AG04449 (cell line): Measurements from ENCODE around the gene APEX2.

Experiments used
- CTCF ChIA-PET: fragments of 350-600 bp; formaldehyde crosslinking; extraction: SDS; loops from one replicate; lab custom pipeline; 2021; ENCODE audit warnings: antibody characterized with exemption; lab: Yijun Ruan, JAX
- POLR2A ChIA-PET: fragments of 400-600, 350-600 bp; formaldehyde crosslinking; extraction: SDS; loops from one replicate; lab custom pipeline; 2020; ENCODE audit warnings: antibody characterized with exemption, inconsistent platforms; lab: Yijun Ruan, JAX
- DNase-seq: peaks from one replicate; pipeline ENCODE4 v3.0.0-alpha.2; 2010; ENCODE audit warnings: low read depth, low spot score
- H3K4me3 ChIP-seq: 2 replicates; pipeline ENCODE4 v1.5.1; 2011; ENCODE audit warnings: low read depth, mild to moderate bottlenecking, control low read depth, low read length
- CTCF ChIP-seq: IDR thresholded peaks from one replicate; pipeline ENCODE4 v1.5.1; 2011; ENCODE audit warnings: mild to moderate bottlenecking, moderate library complexity, low read length, control low read depth, inconsistent platforms; ENCODE audit not compliant: insufficient read depth; ENCODE audit errors: missing control alignments

APEX2 gene

GRCh38 chrX:54999717-55000598, at the start of gene APEX2:
APEX2 (plus strand) TSS chrX:55000363; CDS start chrX:55000423, 60 bp downstream.
- TF ChIP-seq CTCF: no peak
- peak; percentile 60 for DNase-seq
- ChIA-PET POLR2A (interaction anchor here (0.7 to 1.7 kb wide), 5 partner anchors 9 to 360 kb away, joined by 3 to 8 read pairs (median 5); no protein-coding TSS in a partner anchor), CTCF (interaction anchor here (1.0 kb wide), 1 partner anchor 12 kb away, joined by 3 read pairs; no protein-coding TSS in a partner anchor)
- peak within 1 kb of the TSS; percentile 71 for H3K4me3 ChIP-seq

- POLR2A ChIA-PET: no interaction called here
- DNase-seq: no peak
- CTCF ChIA-PET: no interaction called here
- no peak for TF ChIP-seq CTCF
- no peak overlapping the region for H3K4me3 ChIP-seq
Observed at GRCh38 chrX:54950730-54951375, 49.3 kb upstream of the APEX2 start.

DNA sequence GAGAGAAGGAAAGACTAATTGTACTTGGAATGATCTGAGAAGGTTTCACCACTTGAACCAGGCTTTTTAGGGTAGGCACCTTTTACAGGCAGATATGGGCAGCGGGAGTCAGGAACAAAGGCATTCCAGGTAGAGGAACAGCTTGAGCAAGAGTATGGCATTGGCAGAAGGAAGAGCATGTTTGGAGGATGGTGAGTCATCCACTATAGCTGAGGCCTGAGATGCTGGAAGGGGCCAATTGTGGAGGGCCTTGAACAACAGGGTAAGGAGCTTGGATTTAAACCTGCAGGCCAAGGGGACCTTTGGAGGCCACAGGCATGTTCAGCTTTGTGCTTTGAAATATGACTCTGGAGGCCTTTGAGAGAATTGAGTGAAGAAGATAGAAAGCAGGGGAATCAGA, 38.4 kb upstream of the APEX2 start:
- H3K4me3 ChIP-seq: no peak overlapping the region
- CTCF ChIA-PET: no interaction called here
- no peak for TF ChIP-seq CTCF
- no peak for DNase-seq
- POLR2A ChIA-PET: no interaction called here

- no peak for DNase-seq
- TF ChIP-seq CTCF: no peak
- CTCF ChIA-PET: no interaction called here
- no peak overlapping the region for H3K4me3 ChIP-seq
- POLR2A ChIA-PET: no interaction called here
Observed at GRCh38 chrX:54964766-54965497, 35.2 kb upstream of the APEX2 start.

DNA sequence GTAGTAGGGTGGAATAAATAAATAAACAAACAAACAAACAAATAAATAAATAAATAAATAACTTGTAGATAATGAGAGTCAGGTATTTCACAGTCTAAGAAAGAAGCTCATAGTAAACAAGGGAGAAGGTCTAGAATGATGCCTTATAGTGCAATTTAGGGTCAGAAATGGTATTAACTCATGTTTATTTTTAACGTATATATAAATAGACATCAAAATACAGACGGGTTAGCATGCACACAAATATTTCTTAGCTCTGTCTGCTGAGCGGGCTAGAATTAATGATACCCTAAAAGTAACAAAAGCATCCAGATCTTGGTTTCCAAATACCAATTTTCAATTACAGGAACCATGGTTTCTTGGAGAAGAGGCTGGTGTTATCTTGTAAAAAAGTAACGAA, 22.8 kb upstream of the APEX2 start:
- TF ChIP-seq CTCF: no peak
- H3K4me3 ChIP-seq: no peak overlapping the region
- POLR2A ChIA-PET: no interaction called here
- no peak for DNase-seq
- CTCF ChIA-PET: no interaction called here
